ENCODE results near the gene TAAR2. TPM values are rescaled to one million over a fixed set of nuclear protein-coding genes. Genes with fewer than 3 reads are reported as not detected.

The TAAR2 gene
- total and polyA plus RNA-seq, 2 of the 8 experiments (the other 6 are each of a cell fraction or from before 2014, with no cell fraction given): not detected

- TF ChIP-seq SP4 (IDR thresholded peaks at IDR 0.05; ENCODE audit: low read length): no peak
These were observed 55.5 kb downstream of the TAAR2 start (continued) for GRCh38 chr6:132568611-132569010.

- Histone ChIP-seq H3K4me1 (replicated peaks in 1 of 4; ENCODE audit: control insufficient read depth in 3 of 4, insufficient read depth in 4 of 4, low read length in 3 of 4) (peaks cover 0 to 6% (median 1%) of the 10 kb centered on the region in 4 experiments; a peak in 5 of 7 replicates), H2AK5ac (ENCODE audit: low read depth, low read length) (no peak overlapping the region), H3K27ac (ENCODE audit: low read depth, low read length) (no peak overlapping the region), H3K9ac (replicated peaks in 1 of 4; ENCODE audit: extremely low read depth in 1 of 4, low read depth in 3 of 4, low read length in 3 of 4) (no peak overlapping the region), H3K23ac (ENCODE audit: insufficient read length) (no peak overlapping the region), H3K4me2 (ENCODE audit: insufficient read depth in 1 of 2, low read depth in 2 of 2, low read length in 2 of 2) (no peak overlapping the region), H3K79me1 (ENCODE audit: low read depth, low read length) (no peaks in the 10 kb centered on the region), H3K4me3 (ENCODE audit: extremely low read depth in 1 of 4, insufficient read depth in 2 of 4, low read depth in 3 of 4, low read length in 4 of 4) (no peak overlapping the region), H3K79me2 (ENCODE audit: control insufficient read depth in 1 of 2, insufficient read depth in 2 of 2, low read length in 2 of 2) (no peaks in the 10 kb centered on the region), H3K18ac (ENCODE audit: extremely low read depth, low read length) (no peak overlapping the region), H3K9me3 (ENCODE audit: insufficient read depth in 2 of 2, low read depth in 1 of 2, low read length in 1 of 2) (no peaks in the 10 kb centered on the region), H4K20me1 (replicated peaks in 1 of 2; ENCODE audit: control insufficient read depth in 1 of 2, insufficient read depth in 2 of 2, low read length in 2 of 2) (no peaks in the 10 kb centered on the region), H3K4ac (replicated peaks; ENCODE audit: insufficient read length, low read depth, low read length) (no peak overlapping the region), H2BK120ac (replicated peaks; ENCODE audit: low read depth, low read length) (no peak overlapping the region), H4K91ac (replicated peaks; ENCODE audit: insufficient read length, low read length) (no peak overlapping the region), H3K56ac (replicated peaks; ENCODE audit: insufficient read length, low read depth, low read length) (no peak overlapping the region), H4K5ac (ENCODE audit: insufficient read length, low read depth, low read length) (no peak overlapping the region), H3K23me2 (ENCODE audit: low read depth, low read length) (no peaks in the 10 kb centered on the region), H2BK20ac (ENCODE audit: low read length) (no peak overlapping the region), H3K27me3 (replicated peaks in 1 of 4; ENCODE audit: control insufficient read depth in 3 of 4, extremely low read depth in 1 of 4, insufficient read depth in 3 of 4, low read length in 3 of 4) (no peaks in the 10 kb centered on the region), H2BK12ac (ENCODE audit: low read depth, low read length) (no peak overlapping the region), H3K14ac (ENCODE audit: insufficient read length) (no peak overlapping the region), H3K36me3 (ENCODE audit: control insufficient read depth in 2 of 4, insufficient read depth in 4 of 4, low read length in 3 of 4) (no peaks in the 10 kb centered on the region), H2BK5ac (ENCODE audit: low read depth, low read length) (no peak overlapping the region), H4K8ac (ENCODE audit: extremely low read depth, insufficient read depth, low read length) (no peak overlapping the region), H2AFZ (ENCODE audit: low read length) (peak overlapping the region; percentile 70), H2BK15ac (ENCODE audit: low read length) (no peak overlapping the region)
- ChIA-PET POLR2A (ENCODE audit: partially characterized antibody) (no interaction called here), CTCF (ENCODE audit: partially characterized antibody) (no interaction called here)
- WGBS, 2 experiments (ENCODE audit: extremely low coverage in 1 of 2, insufficient coverage in 1 of 2, insufficient read length in 1 of 2, insufficient replicate concordance in 2 of 2, low coverage in 1 of 2, low lambda C conversion rate in 2 of 2, missing lambda C conversion rate in 1 of 2): 96% methylated on average over 1 of the region's 1 CpG; no CpG with 5 or more reads in 1 of the 2 experiments
- no peak for TF ChIP-seq RAD21 (IDR thresholded peaks at IDR 0.05 in 1 of 2, conservative IDR thresholded peaks at IDR 0.05 in 1 of 2; ENCODE audit: low read depth in 2 of 2, low read length in 2 of 2)
- TF ChIP-seq CBX5 (IDR thresholded peaks at IDR 0.05; ENCODE audit: low read depth, low read length): no peak
- TF ChIP-seq POLR2AphosphoS5 (IDR thresholded peaks at IDR 0.05; ENCODE audit: low read depth, low read length): no peak
- TF ChIP-seq ASH2L (IDR thresholded peaks at IDR 0.05; ENCODE audit: low read length): no peak
- TF ChIP-seq SP4 (IDR thresholded peaks at IDR 0.05; ENCODE audit: low read length): no peak
- TF ChIP-seq CHD2 (IDR thresholded peaks at IDR 0.05; ENCODE audit: low read length): no peak
- TF ChIP-seq RBBP5 (IDR thresholded peaks at IDR 0.05; ENCODE audit: borderline replicate concordance, low read depth, low read length): no peak
- TF ChIP-seq POLR2A (IDR thresholded peaks at IDR 0.05; ENCODE audit: control extremely low read depth in 1 of 2, low read depth in 2 of 2, low read length in 2 of 2): no peak
- TF ChIP-seq NANOG (IDR thresholded peaks at IDR 0.05; ENCODE audit: insufficient read depth, low read depth, low read length, poor library complexity, severe bottlenecking): no peak
- DNase-seq (ENCODE audit: low read depth in 1 of 2, low spot score in 2 of 2) (no peak), FAIRE-seq (no peak)
These were observed 56.5 kb downstream of the TAAR2 start for GRCh38 chr6:132567566-132567965.
